H1 (cell line): Measurements from ENCODE around the gene WDR1. TPM values are rescaled to one million over a fixed set of nuclear protein-coding genes. Genes with fewer than 3 reads are reported as not detected.

Experiments
- BACH1 ChIP-seq: IDR thresholded peaks from 2 replicates; pipeline ENCODE4 v1.6.1; 2012; ENCODE audit warnings: low read length, improper control_type of control experiment
- BRCA1 ChIP-seq: IDR thresholded peaks from 2 replicates; pipeline ENCODE4 v1.6.1; 2012; ENCODE audit warnings: low read depth, low read length, improper control_type of control experiment
- KDM4A ChIP-seq: IDR thresholded peaks from one replicate; pipeline ENCODE4 v1.7.1; 2012; ENCODE audit warnings: low read depth, mild to moderate bottlenecking, moderate library complexity, low read length, inconsistent platforms; ENCODE audit not compliant: severe bottlenecking
- NRF1 ChIP-seq: IDR thresholded peaks from 2 replicates; pipeline ENCODE4 v1.6.1; 2011; ENCODE audit warnings: mild to moderate bottlenecking, low read depth, low read length, improper control_type of control experiment
- SP2 ChIP-seq: IDR thresholded peaks from 2 replicates; pipeline ENCODE4 v1.6.1; 2012; ENCODE audit warnings: mild to moderate bottlenecking, low read length, inconsistent platforms
- polyA plus RNA-seq, 7 experiments: library from polyadenylated mRNA; depleted of rRNA in 3 of 7; stranded (reverse) in 5 of 7; unstranded in 2 of 7; fragments of >200 nt in 5 of 7; fragments of 200-250 nt in 2 of 7; gene quantifications; 1 replicate in 5 of 7; 2 replicates in 1 of 7; 4 replicates in 1 of 7; pipeline versions ENCODE4 v1.2.1 to v1.2.3, GENCODE V29; 2011 to 2013; ENCODE audit warnings: missing spikeins in 2 of 7, mixed read lengths in 2 of 7
- total RNA-seq: library from RNA; stranded (reverse); fragmentation: NEBNext Ultra II Directional; extraction: Animal tissue kit (Norgen Biotek cat#: 25700); gene quantifications from 2 replicates; pipeline ENCODE4 v1.2.1, GENCODE V29; 2021
- TF ChIP-seq, protein P1 (sequence below): fragments of 300-600 bp; sonication (generic); IDR thresholded peaks from 2 replicates; pipeline ENCODE4 v1.7.1; 2012; ENCODE audit warnings: low read length, moderate library complexity, mild to moderate bottlenecking, inconsistent platforms; ENCODE audit not compliant: insufficient replicate concordance
- TF ChIP-seq, protein P2 (sequence below): IDR thresholded peaks from 2 replicates; pipeline ENCODE4 v1.6.1; 2012; ENCODE audit warnings: low read length, inconsistent platforms
- TF ChIP-seq, protein P3 (sequence below): IDR thresholded peaks from 2 replicates; pipeline ENCODE4 v1.6.1; 2012; ENCODE audit warnings: inconsistent platforms
- TF ChIP-seq, protein P4 (sequence below): IDR thresholded peaks from 2 replicates; pipeline ENCODE4 v1.6.1; 2011; ENCODE audit warnings: low read length, improper control_type of control experiment

The WDR1 gene
- total and polyA plus RNA-seq, 2 of the 8 experiments (the other 6 are each of a cell fraction or from before 2014, with no cell fraction given) = 315 to 377 TPM

DNA sequence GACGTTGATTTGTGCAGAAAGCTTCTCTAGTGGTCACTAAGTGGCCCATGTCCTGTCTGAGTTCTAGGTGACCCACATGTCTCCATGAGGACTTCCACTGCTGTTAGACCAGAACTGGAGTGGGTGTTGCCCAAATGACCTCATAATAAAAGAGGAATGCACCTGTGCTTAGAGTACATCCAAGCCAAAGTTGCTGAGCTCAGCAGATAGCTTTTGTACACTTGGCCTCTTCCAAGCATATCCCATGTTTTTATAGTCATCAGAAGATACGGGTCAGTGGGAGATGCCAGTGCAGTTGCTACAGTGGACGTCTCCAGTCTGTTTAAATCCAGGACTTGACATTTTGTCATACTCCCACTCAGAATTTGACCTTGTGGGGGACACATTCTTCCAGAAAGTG lies 37.6 kb upstream of the WDR1 start (continued):
- TF ChIP-seq, protein P1, sequence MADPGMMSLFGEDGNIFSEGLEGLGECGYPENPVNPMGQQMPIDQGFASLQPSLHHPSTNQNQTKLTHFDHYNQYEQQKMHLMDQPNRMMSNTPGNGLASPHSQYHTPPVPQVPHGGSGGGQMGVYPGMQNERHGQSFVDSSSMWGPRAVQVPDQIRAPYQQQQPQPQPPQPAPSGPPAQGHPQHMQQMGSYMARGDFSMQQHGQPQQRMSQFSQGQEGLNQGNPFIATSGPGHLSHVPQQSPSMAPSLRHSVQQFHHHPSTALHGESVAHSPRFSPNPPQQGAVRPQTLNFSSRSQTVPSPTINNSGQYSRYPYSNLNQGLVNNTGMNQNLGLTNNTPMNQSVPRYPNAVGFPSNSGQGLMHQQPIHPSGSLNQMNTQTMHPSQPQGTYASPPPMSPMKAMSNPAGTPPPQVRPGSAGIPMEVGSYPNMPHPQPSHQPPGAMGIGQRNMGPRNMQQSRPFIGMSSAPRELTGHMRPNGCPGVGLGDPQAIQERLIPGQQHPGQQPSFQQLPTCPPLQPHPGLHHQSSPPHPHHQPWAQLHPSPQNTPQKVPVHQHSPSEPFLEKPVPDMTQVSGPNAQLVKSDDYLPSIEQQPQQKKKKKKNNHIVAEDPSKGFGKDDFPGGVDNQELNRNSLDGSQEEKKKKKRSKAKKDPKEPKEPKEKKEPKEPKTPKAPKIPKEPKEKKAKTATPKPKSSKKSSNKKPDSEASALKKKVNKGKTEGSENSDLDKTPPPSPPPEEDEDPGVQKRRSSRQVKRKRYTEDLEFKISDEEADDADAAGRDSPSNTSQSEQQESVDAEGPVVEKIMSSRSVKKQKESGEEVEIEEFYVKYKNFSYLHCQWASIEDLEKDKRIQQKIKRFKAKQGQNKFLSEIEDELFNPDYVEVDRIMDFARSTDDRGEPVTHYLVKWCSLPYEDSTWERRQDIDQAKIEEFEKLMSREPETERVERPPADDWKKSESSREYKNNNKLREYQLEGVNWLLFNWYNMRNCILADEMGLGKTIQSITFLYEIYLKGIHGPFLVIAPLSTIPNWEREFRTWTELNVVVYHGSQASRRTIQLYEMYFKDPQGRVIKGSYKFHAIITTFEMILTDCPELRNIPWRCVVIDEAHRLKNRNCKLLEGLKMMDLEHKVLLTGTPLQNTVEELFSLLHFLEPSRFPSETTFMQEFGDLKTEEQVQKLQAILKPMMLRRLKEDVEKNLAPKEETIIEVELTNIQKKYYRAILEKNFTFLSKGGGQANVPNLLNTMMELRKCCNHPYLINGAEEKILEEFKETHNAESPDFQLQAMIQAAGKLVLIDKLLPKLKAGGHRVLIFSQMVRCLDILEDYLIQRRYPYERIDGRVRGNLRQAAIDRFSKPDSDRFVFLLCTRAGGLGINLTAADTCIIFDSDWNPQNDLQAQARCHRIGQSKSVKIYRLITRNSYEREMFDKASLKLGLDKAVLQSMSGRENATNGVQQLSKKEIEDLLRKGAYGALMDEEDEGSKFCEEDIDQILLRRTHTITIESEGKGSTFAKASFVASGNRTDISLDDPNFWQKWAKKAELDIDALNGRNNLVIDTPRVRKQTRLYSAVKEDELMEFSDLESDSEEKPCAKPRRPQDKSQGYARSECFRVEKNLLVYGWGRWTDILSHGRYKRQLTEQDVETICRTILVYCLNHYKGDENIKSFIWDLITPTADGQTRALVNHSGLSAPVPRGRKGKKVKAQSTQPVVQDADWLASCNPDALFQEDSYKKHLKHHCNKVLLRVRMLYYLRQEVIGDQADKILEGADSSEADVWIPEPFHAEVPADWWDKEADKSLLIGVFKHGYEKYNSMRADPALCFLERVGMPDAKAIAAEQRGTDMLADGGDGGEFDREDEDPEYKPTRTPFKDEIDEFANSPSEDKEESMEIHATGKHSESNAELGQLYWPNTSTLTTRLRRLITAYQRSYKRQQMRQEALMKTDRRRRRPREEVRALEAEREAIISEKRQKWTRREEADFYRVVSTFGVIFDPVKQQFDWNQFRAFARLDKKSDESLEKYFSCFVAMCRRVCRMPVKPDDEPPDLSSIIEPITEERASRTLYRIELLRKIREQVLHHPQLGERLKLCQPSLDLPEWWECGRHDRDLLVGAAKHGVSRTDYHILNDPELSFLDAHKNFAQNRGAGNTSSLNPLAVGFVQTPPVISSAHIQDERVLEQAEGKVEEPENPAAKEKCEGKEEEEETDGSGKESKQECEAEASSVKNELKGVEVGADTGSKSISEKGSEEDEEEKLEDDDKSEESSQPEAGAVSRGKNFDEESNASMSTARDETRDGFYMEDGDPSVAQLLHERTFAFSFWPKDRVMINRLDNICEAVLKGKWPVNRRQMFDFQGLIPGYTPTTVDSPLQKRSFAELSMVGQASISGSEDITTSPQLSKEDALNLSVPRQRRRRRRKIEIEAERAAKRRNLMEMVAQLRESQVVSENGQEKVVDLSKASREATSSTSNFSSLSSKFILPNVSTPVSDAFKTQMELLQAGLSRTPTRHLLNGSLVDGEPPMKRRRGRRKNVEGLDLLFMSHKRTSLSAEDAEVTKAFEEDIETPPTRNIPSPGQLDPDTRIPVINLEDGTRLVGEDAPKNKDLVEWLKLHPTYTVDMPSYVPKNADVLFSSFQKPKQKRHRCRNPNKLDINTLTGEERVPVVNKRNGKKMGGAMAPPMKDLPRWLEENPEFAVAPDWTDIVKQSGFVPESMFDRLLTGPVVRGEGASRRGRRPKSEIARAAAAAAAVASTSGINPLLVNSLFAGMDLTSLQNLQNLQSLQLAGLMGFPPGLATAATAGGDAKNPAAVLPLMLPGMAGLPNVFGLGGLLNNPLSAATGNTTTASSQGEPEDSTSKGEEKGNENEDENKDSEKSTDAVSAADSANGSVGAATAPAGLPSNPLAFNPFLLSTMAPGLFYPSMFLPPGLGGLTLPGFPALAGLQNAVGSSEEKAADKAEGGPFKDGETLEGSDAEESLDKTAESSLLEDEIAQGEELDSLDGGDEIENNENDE = no peak
- TF ChIP-seq BRCA1 (no peak), SP2 (no peak), BACH1 (no peak), NRF1 (no peak), KDM4A (no peak)
- TF ChIP-seq, protein P2, sequence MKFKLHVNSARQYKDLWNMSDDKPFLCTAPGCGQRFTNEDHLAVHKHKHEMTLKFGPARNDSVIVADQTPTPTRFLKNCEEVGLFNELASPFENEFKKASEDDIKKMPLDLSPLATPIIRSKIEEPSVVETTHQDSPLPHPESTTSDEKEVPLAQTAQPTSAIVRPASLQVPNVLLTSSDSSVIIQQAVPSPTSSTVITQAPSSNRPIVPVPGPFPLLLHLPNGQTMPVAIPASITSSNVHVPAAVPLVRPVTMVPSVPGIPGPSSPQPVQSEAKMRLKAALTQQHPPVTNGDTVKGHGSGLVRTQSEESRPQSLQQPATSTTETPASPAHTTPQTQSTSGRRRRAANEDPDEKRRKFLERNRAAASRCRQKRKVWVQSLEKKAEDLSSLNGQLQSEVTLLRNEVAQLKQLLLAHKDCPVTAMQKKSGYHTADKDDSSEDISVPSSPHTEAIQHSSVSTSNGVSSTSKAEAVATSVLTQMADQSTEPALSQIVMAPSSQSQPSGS = no peak
- TF ChIP-seq, protein P3, sequence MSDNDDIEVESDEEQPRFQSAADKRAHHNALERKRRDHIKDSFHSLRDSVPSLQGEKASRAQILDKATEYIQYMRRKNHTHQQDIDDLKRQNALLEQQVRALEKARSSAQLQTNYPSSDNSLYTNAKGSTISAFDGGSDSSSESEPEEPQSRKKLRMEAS = no peak
- TF ChIP-seq, protein P4, sequence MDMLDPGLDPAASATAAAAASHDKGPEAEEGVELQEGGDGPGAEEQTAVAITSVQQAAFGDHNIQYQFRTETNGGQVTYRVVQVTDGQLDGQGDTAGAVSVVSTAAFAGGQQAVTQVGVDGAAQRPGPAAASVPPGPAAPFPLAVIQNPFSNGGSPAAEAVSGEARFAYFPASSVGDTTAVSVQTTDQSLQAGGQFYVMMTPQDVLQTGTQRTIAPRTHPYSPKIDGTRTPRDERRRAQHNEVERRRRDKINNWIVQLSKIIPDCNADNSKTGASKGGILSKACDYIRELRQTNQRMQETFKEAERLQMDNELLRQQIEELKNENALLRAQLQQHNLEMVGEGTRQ = no peak
